ELF-1 (cell line): ENCODE results near the gene PROM1.
A peak's percentile ranks its signal among the peaks of the same experiment; 100 is the strongest.

Experiments
- DNase-seq: peaks from one replicate; pipeline ENCODE4 v3.0.0-alpha.2; 2016; ENCODE audit warnings: low read depth, low spot score

The PROM1 gene

GRCh38 chr4:16026160-16026761 lies 57.6 kb downstream of the PROM1 start:
- peak; percentile 29 for DNase-seq

- DNase-seq = no peak
These were observed 58.6 kb downstream of the PROM1 start for GRCh38 chr4:16025268-16025667.

DNA sequence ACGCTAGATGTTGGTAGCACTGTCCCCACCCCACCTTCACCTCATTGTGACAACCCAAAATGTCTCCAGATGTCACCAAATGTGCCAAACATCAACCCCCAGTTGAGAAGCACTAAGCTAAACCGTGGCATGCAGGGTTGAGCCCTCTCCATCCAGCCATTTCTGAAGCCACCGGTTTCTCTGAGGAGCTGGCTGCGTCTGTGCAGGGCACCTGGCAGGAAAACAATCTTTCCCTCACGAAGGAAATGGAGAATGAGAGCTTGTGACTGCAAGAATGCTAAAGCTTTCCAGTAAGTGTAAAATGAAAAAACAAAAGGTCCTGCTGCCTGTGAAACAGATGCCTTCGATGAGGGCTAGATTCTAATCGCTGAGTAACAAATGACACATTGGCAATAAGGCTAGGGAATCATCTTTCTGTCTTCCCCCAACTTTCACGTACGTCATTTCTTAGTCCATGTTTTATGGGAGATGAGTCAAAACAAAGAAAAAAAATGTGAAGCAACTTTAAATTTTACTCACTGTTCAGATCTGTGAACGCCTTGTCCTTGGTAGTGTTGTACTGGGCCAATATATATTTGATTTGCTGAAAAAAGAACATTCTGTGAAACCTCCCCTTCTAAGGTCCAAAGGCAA lies 59.9 kb downstream of the PROM1 start:
- DNase-seq = no peak

GRCh38 chr4:16021804-16022560 lies 61.8 kb downstream of the PROM1 start:
- no peak for DNase-seq

- no peak for DNase-seq
These were observed 64.2 kb downstream of the PROM1 start for GRCh38 chr4:16019649-16020048.

DNA sequence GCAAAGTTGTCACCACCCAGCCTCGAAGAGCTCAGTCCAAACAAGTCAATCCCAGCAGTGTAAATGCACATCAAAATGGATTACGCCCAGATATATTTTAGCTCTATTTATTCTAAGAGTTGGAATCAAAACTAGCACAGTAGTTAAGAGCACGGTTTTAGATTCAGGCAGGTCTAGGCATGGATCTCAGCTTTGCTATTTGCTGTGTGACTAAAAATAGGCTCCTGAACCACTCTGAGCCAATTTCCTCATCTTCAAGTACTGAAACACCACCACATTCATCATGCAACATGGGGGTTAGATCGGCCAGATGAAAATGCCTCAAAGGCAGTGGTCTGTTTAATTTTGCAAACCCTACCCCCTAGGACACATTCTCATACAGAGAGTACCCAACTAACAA lies 65.0 kb downstream of the PROM1 start:
- DNase-seq = no peak

DNA sequence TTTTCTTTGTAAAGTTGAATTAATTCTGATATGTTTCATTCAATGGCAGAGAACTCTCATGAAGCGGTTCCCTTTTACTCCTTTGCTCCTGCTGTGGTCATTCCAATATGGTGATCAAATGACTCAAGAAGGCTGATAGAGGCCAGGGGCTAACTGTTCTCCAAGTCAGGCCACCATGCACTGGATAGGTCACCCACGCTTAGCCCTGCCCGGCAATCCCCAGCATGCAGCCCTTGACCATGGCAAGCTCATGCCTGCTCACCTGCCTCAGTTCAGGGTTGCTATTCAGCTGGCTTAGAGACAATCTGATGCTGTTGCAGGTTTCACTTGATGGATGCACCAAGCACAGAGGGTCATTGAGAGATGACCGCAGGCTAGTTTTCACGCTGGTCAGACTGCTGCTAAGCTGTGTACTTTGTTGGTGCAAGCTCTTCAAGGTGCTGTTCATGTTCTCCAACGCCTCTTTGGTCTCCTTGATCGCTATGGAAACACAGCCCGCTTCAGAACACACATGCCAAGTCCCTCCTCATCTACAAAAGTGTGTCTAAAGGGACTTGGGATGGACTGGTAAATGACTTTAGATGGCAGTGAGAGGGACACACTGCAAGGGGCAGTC lies 65.7 kb downstream of the PROM1 start:
- DNase-seq = no peak

GRCh38 chr4:16016536-16016935 lies 67.3 kb downstream of the PROM1 start:
- DNase-seq = no peak

GRCh38 chr4:16011173-16011572 lies 72.7 kb downstream of the PROM1 start:
- no peak for DNase-seq

GRCh38 chr4:16009153-16009552 lies 74.7 kb downstream of the PROM1 start:
- no peak for DNase-seq

GRCh38 chr4:16007471-16008095 lies 76.2 kb downstream of the PROM1 start:
- no peak for DNase-seq

- no peak for DNase-seq
These were observed 76.9 kb downstream of the PROM1 start for GRCh38 chr4:16006771-16007446.

- DNase-seq = no peak
These were observed 78.1 kb downstream of the PROM1 start for GRCh38 chr4:16005676-16006075.

DNA sequence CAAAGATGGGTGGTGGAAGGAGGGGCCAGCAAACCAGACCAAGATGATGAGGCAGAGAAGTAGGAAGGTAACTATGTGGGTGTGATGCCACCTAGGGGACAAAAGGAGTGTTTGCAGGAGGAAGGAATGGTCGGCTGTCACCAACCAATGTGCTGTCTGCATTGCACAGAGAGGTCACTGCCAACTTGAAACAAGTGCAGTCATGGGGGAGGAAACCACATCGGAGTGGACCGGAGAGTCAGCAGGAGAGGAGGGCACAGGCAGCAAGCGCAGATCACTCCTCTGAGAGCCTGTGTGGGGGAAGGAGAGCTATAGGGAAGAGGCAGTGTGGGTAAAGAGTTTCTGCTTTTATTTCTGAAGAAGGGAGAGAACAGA lies 82.4 kb downstream of the PROM1 start:
- peak; percentile 92 for DNase-seq

- no peak for DNase-seq
These were observed 82.9 kb downstream of the PROM1 start for GRCh38 chr4:16000708-16001483.

DNA sequence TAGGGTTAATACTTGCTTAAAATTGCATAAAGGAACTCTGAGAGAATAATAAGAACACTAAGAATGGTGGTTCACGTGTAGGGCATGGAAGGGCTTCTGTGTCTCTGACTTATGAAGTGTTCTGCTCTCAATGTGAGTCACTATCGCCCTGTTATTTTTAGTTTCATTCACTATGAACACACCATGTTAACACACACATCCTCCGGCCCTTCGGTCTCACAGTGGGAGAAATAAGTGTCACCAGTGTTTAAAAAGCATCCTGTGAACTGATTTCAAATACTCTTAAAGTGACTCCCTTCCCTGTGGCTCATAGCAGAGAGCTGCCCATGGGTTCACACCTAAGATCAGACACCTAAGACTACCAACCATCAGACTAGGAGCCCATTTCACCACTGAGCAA lies 87.0 kb downstream of the PROM1 start:
- DNase-seq = no peak

DNA sequence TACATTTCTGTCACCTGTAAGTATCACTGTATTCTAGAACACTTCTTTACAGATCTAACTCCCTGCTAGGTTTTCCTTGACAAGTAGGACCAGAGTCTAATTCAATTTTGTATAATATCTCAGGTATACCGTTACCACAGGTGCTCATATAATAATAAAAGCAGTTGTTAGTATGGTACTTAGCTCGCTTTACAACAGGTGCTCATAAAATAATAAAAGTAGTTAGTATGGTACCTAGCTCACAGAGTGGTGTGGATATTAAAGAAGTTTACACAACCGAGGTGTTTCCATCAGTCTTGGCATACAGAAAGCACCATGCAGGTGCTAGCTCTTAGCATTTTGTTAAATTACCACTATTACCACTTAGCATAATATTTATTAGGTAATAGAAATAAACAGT lies 88.0 kb downstream of the PROM1 start:
- no peak for DNase-seq

GRCh38 chr4:15992167-15992485 lies 91.7 kb downstream of the PROM1 start:
- no peak for DNase-seq

DNA sequence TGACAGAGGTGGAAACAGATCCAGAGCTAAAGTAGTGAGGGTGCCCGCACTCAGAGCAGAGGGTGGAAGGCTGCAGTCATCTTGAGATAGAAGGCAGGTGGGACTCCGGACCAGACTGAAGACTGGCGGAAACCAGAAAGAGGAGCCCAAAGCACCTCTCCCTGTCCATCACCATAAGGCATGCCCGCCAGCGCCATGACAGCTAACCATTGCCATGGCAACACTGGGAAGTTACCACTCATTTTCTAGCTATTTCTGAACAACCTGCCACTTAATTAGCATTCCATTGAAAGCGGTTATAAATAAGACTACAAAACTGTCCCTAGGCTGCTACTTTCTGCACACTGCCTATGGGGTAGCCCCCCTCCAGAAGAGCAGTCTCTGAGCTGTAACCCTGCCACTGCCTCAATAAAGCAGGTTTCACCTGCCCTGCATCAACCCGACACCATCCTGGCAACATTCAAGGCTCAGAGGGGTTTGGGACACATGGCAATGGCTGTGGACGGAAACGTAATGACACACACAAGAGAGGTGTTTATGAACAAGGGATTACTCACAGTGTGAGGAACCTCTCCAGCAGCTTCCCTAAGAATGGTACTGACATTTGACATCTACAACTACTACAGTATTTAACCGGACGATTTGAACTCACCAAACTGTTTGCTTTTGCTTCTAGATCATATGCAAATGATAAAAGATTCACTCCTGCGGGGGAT lies 93.1 kb downstream of the PROM1 start:
- DNase-seq = no peak

GRCh38 chr4:15989424-15989823 lies 94.4 kb downstream of the PROM1 start:
- no peak for DNase-seq
